Measurements from ENCODE around the gene SCGB3A1. TPM values are rescaled to one million over a fixed set of nuclear protein-coding genes. Genes with fewer than 3 reads are reported as not detected.

The SCGB3A1 gene
- total RNA-seq, 4 donors from 2014 or later, result not detected

GRCh38 chr5:180625125-180625790 lies 34.0 kb upstream of the SCGB3A1 start:
- TF ChIP-seq POLR2A (IDR thresholded peaks at IDR 0.05) (no peak), CTCF (IDR thresholded peaks at IDR 0.05 in 4 of 5, conservative IDR thresholded peaks at IDR 0.05 in 1 of 5) (no peak)
- ATAC-seq (no peak), DNase-seq (no peak)
- intact Hi-C loops (cut with DNase I; ENCODE audit: low total_unique reads) (no loop called here), in situ Hi-C loops (cut with MboI; ENCODE audit: low sequenced_read_pairs in 4 of 4) (no loop called here)
- Histone ChIP-seq H3K4me1 (no peaks in the 10 kb centered on the region), H3K4me3 (no peak overlapping the region), H3K36me3 (no peaks in the 10 kb centered on the region), H3K9me3 (no peaks in the 10 kb centered on the region), H3K27ac (no peak overlapping the region), H3K27me3 (no peaks in the 10 kb centered on the region)

GRCh38 chr5:180624587-180624986 lies 33.3 kb upstream of the SCGB3A1 start:
- H3K4me3 ChIP-seq, result no peak overlapping the region
- no peaks in the 10 kb centered on the region for H3K9me3 ChIP-seq
- no peaks in the 10 kb centered on the region for H3K36me3 ChIP-seq
- in situ Hi-C loops (cut with MboI; ENCODE audit: low sequenced_read_pairs in 4 of 4), result no loop called here
- no peak overlapping the region for H3K27ac ChIP-seq
- TF ChIP-seq POLR2A (IDR thresholded peaks at IDR 0.05) (no peak), CTCF (IDR thresholded peaks at IDR 0.05 in 4 of 5, conservative IDR thresholded peaks at IDR 0.05 in 1 of 5) (no peak)
- no peak for DNase-seq
- H3K27me3 ChIP-seq, result peaks cover 0 to 6% (median 0%) of the 10 kb centered on the region in 3 donors
- intact Hi-C loops (cut with DNase I; ENCODE audit: low total_unique reads), result no loop called here
- ATAC-seq, result no peak
- no peaks in the 10 kb centered on the region for H3K4me1 ChIP-seq

GRCh38 chr5:180623844-180624243 lies 32.5 kb upstream of the SCGB3A1 start:
- in situ Hi-C loops (cut with MboI; ENCODE audit: low sequenced_read_pairs in 4 of 4), result no loop called here
- H3K27ac ChIP-seq, result peak overlapping the region in 3 of 4 donors; percentile 31 to 49 (median 40)
- ATAC-seq, result no peak

GRCh38 chr5:180623411-180623834 lies 32.1 kb upstream of the SCGB3A1 start:
- Histone ChIP-seq H3K4me3 (no peak overlapping the region), H3K4me1 (no peaks in the 10 kb centered on the region), H3K9me3 (no peaks in the 10 kb centered on the region), H3K27ac (peak overlapping the region in 3 of 4 donors; percentile 31 to 49 (median 40)), H3K27me3 (peaks cover 0 to 10% (median 0%) of the 10 kb centered on the region in 3 donors), H3K36me3 (no peaks in the 10 kb centered on the region)
- DNase-seq (no peak), ATAC-seq (no peak)
- in situ Hi-C loops (cut with MboI; ENCODE audit: low sequenced_read_pairs in 4 of 4), result no loop called here
- TF ChIP-seq CTCF (IDR thresholded peaks at IDR 0.05 in 4 of 5, conservative IDR thresholded peaks at IDR 0.05 in 1 of 5) (no peak), POLR2A (IDR thresholded peaks at IDR 0.05) (no peak)
- intact Hi-C loops (cut with DNase I; ENCODE audit: low total_unique reads), result no loop called here

More at GRCh38 chr5:180623844-180624243, 32.5 kb upstream of the SCGB3A1 start:
- no peak for DNase-seq
- Histone ChIP-seq H3K36me3 (no peaks in the 10 kb centered on the region), H3K9me3 (no peaks in the 10 kb centered on the region), H3K4me3 (no peak overlapping the region), H3K4me1 (no peaks in the 10 kb centered on the region), H3K27me3 (peaks cover 0 to 10% (median 0%) of the 10 kb centered on the region in 3 donors)
- intact Hi-C loops (cut with DNase I; ENCODE audit: low total_unique reads), result no loop called here
- no peak for TF ChIP-seq CTCF (IDR thresholded peaks at IDR 0.05 in 4 of 5, conservative IDR thresholded peaks at IDR 0.05 in 1 of 5)
- no peak for TF ChIP-seq POLR2A (IDR thresholded peaks at IDR 0.05)
